Endodermal cell (in vitro differentiated cells): ENCODE results near the gene FAM3C. TPM values are rescaled to one million over a fixed set of nuclear protein-coding genes. Genes with fewer than 3 reads are reported as not detected.

ENCODE experiments used
- DNase-seq: peaks from one replicate; pipeline ENCODE4 v3.0.0-alpha.2; 2017
- H3K27ac ChIP-seq: 2 replicates; pipeline ENCODE4 v1.5.1; 2013; ENCODE audit warnings: mild to moderate bottlenecking, low read depth, low read length, moderate library complexity
- H3K27me3 ChIP-seq: 2 replicates; pipeline ENCODE4 v1.6.1; 2013; ENCODE audit warnings: mild to moderate bottlenecking, low read length, moderate library complexity; ENCODE audit not compliant: insufficient read depth, control insufficient read depth, poor library complexity, severe bottlenecking
- H3K36me3 ChIP-seq: 2 replicates; pipeline ENCODE4 v1.7.0; 2013; ENCODE audit warnings: mild to moderate bottlenecking, low read length, moderate library complexity; ENCODE audit not compliant: control insufficient read depth, insufficient read depth
- H3K4me1 ChIP-seq: one replicate; pipeline ENCODE4 v1.7.0; 2013; ENCODE audit warnings: low read length; ENCODE audit not compliant: control insufficient read depth, insufficient read depth
- H3K4me3 ChIP-seq: 2 replicates; pipeline ENCODE4 v1.5.1; 2013; ENCODE audit warnings: mild to moderate bottlenecking, low read length, moderate library complexity
- H3K9ac ChIP-seq: 2 replicates; pipeline ENCODE4 v1.6.1; 2013; ENCODE audit warnings: mild to moderate bottlenecking, low read length, moderate library complexity; ENCODE audit not compliant: poor library complexity, severe bottlenecking; ENCODE audit errors: extremely low read depth
- H3K9me3 ChIP-seq: 2 replicates; pipeline ENCODE4 v1.6.1; 2013; ENCODE audit warnings: mild to moderate bottlenecking, low read length, moderate library complexity; ENCODE audit not compliant: control insufficient read depth
- H3K27ac Mint-ChIP-seq: 2 replicates; pipeline ENCODE4 v1.8.0; 2020; ENCODE audit warnings: mixed read lengths
- H3K27me3 Mint-ChIP-seq: 2 replicates; pipeline ENCODE4 v1.8.0; 2021; ENCODE audit warnings: mild to moderate bottlenecking, mixed read lengths; ENCODE audit not compliant: insufficient read depth
- H3K36me3 Mint-ChIP-seq: 2 replicates; pipeline ENCODE4 v1.8.0; 2020; ENCODE audit warnings: low read depth, mixed read lengths
- H3K4me1 Mint-ChIP-seq: 2 replicates; pipeline ENCODE4 v1.8.0; 2020; ENCODE audit warnings: mixed read lengths
- H3K4me3 Mint-ChIP-seq: 2 replicates; pipeline ENCODE4 v1.8.0; 2020; ENCODE audit warnings: mild to moderate bottlenecking, moderate library complexity, mixed read lengths
- H3K9me3 Mint-ChIP-seq: 2 replicates; pipeline ENCODE4 v1.8.0; 2020; ENCODE audit warnings: mild to moderate bottlenecking, mixed read lengths
- CTCF ChIP-seq: fragments of 200-600 bp; sonication (generic); conservative IDR thresholded peaks from 2 replicates; pipeline ENCODE4 v1.5.0; 2021; ENCODE audit warnings: antibody characterized with exemption, mild to moderate bottlenecking
- WGBS, 2 experiments: methylation state at CpG; one replicate each; pipeline versions ENCODE4 v1.1.5 to v1.1.7; 2013; ENCODE audit warnings: missing lambda C conversion rate in 2 of 2, mixed read lengths in 1 of 2; ENCODE audit not compliant: insufficient coverage in 1 of 2, insufficient read length in 1 of 2; 5-methylcytosine and 5-hydroxymethylcytosine counted together
- total RNA-seq, 2 donors: library from RNA; stranded (reverse); fragmentation: NEBNext Ultra II Directional in 1 of 2; extraction: Animal tissue kit (Norgen Biotek cat#: 25700) in 1 of 2; gene quantifications; 2 replicates in 1 of 2; 3 replicates in 1 of 2; pipeline ENCODE4 v1.2.1, GENCODE V29; 2021

The FAM3C gene
- total RNA-seq, 2 donors from 2014 or later: 61.3 to 61.5 TPM

GRCh38 chr7:121303422-121304101 is 92.5 kb downstream of the FAM3C start:
- no peak overlapping the region for H3K4me3 Mint-ChIP-seq
- H3K9me3 Mint-ChIP-seq: no peaks in the 10 kb centered on the region
- H3K27me3 Mint-ChIP-seq: no peaks in the 10 kb centered on the region
- Histone ChIP-seq H3K27me3 (no peaks in the 10 kb centered on the region), H3K4me1 (peaks cover 2% of the 10 kb centered on the region), H3K4me3 (no peak overlapping the region), H3K27ac (no peak overlapping the region), H3K9me3 (no peaks in the 10 kb centered on the region), H3K9ac (no peak overlapping the region), H3K36me3 (no peaks in the 10 kb centered on the region)
- H3K36me3 Mint-ChIP-seq: no peaks in the 10 kb centered on the region
- peaks cover 6% of the 10 kb centered on the region for H3K4me1 Mint-ChIP-seq
- 93 to 100% methylated on average over 2 to 6 of the region's 6 CpGs for WGBS, 2 experiments
- no peak for DNase-seq
- H3K27ac Mint-ChIP-seq: no peak overlapping the region
- TF ChIP-seq CTCF: peak; percentile 49

GRCh38 chr7:121302214-121302745 is 93.8 kb downstream of the FAM3C start:
- H3K4me3 Mint-ChIP-seq: no peak overlapping the region
- no peaks in the 10 kb centered on the region for H3K9me3 ChIP-seq
- H3K36me3 ChIP-seq: no peaks in the 10 kb centered on the region
- no peak overlapping the region for H3K27ac ChIP-seq
- no peak for DNase-seq
- no peak overlapping the region for H3K9ac ChIP-seq
- H3K4me1 ChIP-seq: peaks cover 2% of the 10 kb centered on the region
- no peaks in the 10 kb centered on the region for H3K36me3 Mint-ChIP-seq
- H3K4me1 Mint-ChIP-seq: peaks cover 6% of the 10 kb centered on the region
- no peaks in the 10 kb centered on the region for H3K27me3 Mint-ChIP-seq
- no peak overlapping the region for H3K4me3 ChIP-seq
- no peak for TF ChIP-seq CTCF
- no peaks in the 10 kb centered on the region for H3K27me3 ChIP-seq
- no peaks in the 10 kb centered on the region for H3K9me3 Mint-ChIP-seq
- H3K27ac Mint-ChIP-seq: no peak overlapping the region
- 91 to 93% methylated on average over 8 of the region's 8 CpGs for WGBS, 2 experiments

- no peak overlapping the region for H3K9ac ChIP-seq
- Mint-ChIP-seq H3K9me3 (no peaks in the 10 kb centered on the region), H3K4me1 (peaks cover 6% of the 10 kb centered on the region), H3K4me3 (no peak overlapping the region), H3K27ac (no peak overlapping the region), H3K27me3 (no peaks in the 10 kb centered on the region), H3K36me3 (no peaks in the 10 kb centered on the region)
- no peak overlapping the region for H3K4me3 ChIP-seq
- no peaks in the 10 kb centered on the region for H3K27me3 ChIP-seq
- no peak for DNase-seq
- WGBS, 2 experiments: 94% methylated on average over 3 to 8 of the region's 9 CpGs
- H3K36me3 ChIP-seq: no peaks in the 10 kb centered on the region
- H3K4me1 ChIP-seq: peaks cover 2% of the 10 kb centered on the region
- H3K9me3 ChIP-seq: no peaks in the 10 kb centered on the region
- no peak for TF ChIP-seq CTCF
- H3K27ac ChIP-seq: no peak overlapping the region
These were observed 94.5 kb downstream of the FAM3C start for GRCh38 chr7:121301446-121302213.
